ENCODE results near the gene NPTN. TPM values are rescaled to one million over a fixed set of nuclear protein-coding genes. Genes with fewer than 3 reads are reported as not detected.

NPTN gene
- total RNA-seq, 4 donors from 2014 or later: 132 to 171 (median 147) TPM

DNA sequence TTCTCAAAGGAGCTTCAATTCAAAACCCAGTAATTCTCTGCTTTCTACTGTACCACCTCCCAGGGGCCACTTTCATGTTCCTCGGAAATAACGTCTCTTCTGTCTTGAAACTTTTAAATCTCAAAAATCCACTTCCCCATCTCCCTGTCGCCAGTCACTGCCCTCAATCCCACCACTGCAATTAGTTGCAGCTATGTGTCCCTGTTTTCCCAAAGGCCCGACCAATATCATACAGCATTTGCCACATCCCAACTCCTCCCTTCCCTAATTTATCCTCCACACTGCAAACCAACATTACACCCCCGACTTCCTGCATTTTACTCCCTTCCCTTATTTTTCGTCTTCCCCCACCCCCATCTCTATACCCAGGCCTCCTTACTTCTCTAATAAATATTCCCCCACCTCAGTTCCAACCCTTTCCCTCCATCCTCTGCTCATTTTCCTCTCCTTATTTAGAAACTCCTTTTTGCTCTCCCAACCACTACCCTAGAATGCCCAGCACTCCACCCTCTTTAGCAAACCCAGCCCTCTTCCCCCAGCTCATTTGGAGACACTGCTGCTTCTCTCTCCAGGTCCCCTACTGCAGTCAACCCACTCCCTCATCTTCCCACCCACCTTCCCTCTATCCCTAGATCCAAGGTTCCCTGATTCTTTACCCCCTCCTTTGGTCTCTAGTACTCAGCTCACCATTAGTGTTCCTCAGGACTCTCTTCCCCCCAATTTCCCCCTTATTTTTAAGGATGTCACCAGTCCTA lies 1.1 kb downstream of the NPTN start:
- no peak for DNase-seq (ENCODE audit: low spot score in 2 of 2)
- Histone ChIP-seq H3K4me3 (peak overlapping the region; percentile 100), H3K9me3 (no peaks in the 10 kb centered on the region), H3K27ac (peak overlapping the region; percentile 99), H3K27me3 (no peaks in the 10 kb centered on the region), H3K36me3 (no peaks in the 10 kb centered on the region), H3K4me1 (peaks cover 74% of the 10 kb centered on the region)
- TF ChIP-seq POLR2AphosphoS5 (IDR thresholded peaks at IDR 0.05) (no peak), POLR2A (IDR thresholded peaks at IDR 0.05) (peak in 1 of 2 donors; percentile 18)
- WGBS: 1% methylated on average over 6 of the region's 6 CpGs

DNA sequence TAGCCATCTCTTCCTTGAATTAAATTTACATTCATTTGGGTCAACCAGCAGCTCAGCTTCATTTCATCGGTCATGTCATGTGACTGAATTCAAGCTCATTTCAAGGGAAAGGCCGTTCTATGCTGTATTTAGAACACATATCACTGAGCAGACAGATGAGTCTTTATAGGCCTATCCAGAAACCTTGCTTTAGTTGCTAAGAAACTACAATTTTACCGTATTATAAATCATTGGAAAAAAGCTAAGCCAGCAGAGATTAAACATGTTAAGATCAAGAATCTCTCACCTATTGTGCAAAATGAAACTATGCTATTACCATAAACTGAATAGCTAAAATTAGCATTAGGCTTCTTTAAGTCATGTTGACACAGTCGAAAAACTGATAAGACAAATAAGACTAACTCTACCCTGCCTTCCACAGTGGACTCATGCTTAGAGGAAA lies 2.2 kb downstream of the NPTN start:
- no peaks in the 10 kb centered on the region for H3K27me3 ChIP-seq
- H3K9me3 ChIP-seq: no peaks in the 10 kb centered on the region
- H3K36me3 ChIP-seq: no peaks in the 10 kb centered on the region
- peak overlapping the region; percentile 99 for H3K27ac ChIP-seq
- DNase-seq (ENCODE audit: low spot score in 2 of 2): no peak
- peak overlapping the region; percentile 100 for H3K4me3 ChIP-seq
- TF ChIP-seq EP300 (IDR thresholded peaks at IDR 0.05): no peak
- TF ChIP-seq, protein P1, sequence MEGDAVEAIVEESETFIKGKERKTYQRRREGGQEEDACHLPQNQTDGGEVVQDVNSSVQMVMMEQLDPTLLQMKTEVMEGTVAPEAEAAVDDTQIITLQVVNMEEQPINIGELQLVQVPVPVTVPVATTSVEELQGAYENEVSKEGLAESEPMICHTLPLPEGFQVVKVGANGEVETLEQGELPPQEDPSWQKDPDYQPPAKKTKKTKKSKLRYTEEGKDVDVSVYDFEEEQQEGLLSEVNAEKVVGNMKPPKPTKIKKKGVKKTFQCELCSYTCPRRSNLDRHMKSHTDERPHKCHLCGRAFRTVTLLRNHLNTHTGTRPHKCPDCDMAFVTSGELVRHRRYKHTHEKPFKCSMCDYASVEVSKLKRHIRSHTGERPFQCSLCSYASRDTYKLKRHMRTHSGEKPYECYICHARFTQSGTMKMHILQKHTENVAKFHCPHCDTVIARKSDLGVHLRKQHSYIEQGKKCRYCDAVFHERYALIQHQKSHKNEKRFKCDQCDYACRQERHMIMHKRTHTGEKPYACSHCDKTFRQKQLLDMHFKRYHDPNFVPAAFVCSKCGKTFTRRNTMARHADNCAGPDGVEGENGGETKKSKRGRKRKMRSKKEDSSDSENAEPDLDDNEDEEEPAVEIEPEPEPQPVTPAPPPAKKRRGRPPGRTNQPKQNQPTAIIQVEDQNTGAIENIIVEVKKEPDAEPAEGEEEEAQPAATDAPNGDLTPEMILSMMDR (IDR thresholded peaks at IDR 0.05): no peak
- TF ChIP-seq POLR2A (IDR thresholded peaks at IDR 0.05): no peak
- TF ChIP-seq POLR2AphosphoS5 (IDR thresholded peaks at IDR 0.05): no peak
- peaks cover 80% of the 10 kb centered on the region for H3K4me1 ChIP-seq
- WGBS: 23% methylated on average over 4 of the region's 4 CpGs

DNA sequence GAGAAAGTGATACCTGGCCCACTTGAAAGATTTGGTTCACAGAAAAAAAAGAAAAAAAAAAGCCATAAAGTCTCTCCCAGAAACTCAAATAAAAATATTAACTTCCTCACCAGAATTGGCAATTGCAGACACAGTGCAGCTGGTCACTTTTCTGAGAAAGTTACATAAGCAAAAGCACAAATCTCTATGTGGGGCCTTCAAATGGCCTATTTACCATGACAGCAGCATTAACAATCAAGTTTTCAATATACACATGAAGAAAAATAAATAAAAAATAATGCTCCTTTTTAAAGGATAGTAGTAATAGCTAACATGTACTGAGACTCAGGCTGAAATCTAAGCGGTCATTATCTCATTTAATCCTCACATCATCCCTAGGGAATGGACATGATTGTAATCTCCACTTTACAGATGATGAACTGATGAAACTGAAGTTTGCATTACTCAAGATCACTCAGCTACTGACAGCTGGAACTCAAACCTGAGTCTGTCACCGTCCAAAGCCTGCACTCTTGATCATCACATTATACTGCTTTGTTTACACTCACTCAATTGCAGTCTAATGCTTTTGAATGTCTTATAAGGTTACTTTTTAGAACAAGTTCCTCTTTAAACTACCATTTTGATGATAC lies 3.3 kb downstream of the NPTN start:
- H3K27ac ChIP-seq: peak overlapping the region; percentile 99
- TF ChIP-seq POLR2AphosphoS5 (IDR thresholded peaks at IDR 0.05) (no peak), EP300 (IDR thresholded peaks at IDR 0.05) (no peak)
- H3K4me3 ChIP-seq: peak overlapping the region; percentile 100
- H3K4me1 ChIP-seq: peaks cover 87% of the 10 kb centered on the region
- H3K36me3 ChIP-seq: no peaks in the 10 kb centered on the region
- 38% methylated on average over 2 of the region's 2 CpGs for WGBS
- H3K9me3 ChIP-seq: no peaks in the 10 kb centered on the region
- H3K27me3 ChIP-seq: no peaks in the 10 kb centered on the region
- no peak for DNase-seq (ENCODE audit: low spot score in 2 of 2)

- H3K9me3 ChIP-seq: no peaks in the 10 kb centered on the region
- H3K4me1 ChIP-seq: peaks cover 87% of the 10 kb centered on the region
- no peak for DNase-seq (ENCODE audit: low spot score in 2 of 2)
- H3K27me3 ChIP-seq: no peaks in the 10 kb centered on the region
- H3K36me3 ChIP-seq: no peaks in the 10 kb centered on the region
- no peak overlapping the region for H3K4me3 ChIP-seq
- WGBS: 55% methylated on average over 7 of the region's 7 CpGs
- H3K27ac ChIP-seq: peak overlapping the region; percentile 9
- TF ChIP-seq POLR2A (IDR thresholded peaks at IDR 0.05): no peak
- TF ChIP-seq EP300 (IDR thresholded peaks at IDR 0.05): no peak
- TF ChIP-seq, protein P1 (IDR thresholded peaks at IDR 0.05): no peak
Measured at GRCh38 chr15:73628976-73629797, 4.0 kb downstream of the NPTN start.

GRCh38 chr15:73628102-73628501 lies 5.1 kb downstream of the NPTN start:
- no peaks in the 10 kb centered on the region for H3K9me3 ChIP-seq
- TF ChIP-seq EP300 (IDR thresholded peaks at IDR 0.05) (no peak), POLR2AphosphoS5 (IDR thresholded peaks at IDR 0.05) (no peak), POLR2A (IDR thresholded peaks at IDR 0.05) (no peak)
- TF ChIP-seq, protein P1 (IDR thresholded peaks at IDR 0.05): no peak
- no peaks in the 10 kb centered on the region for H3K36me3 ChIP-seq
- H3K4me3 ChIP-seq: no peak overlapping the region
- no peak for DNase-seq (ENCODE audit: low spot score in 2 of 2)
- H3K27me3 ChIP-seq: no peaks in the 10 kb centered on the region
- WGBS: 39% methylated on average over 2 of the region's 2 CpGs
- H3K4me1 ChIP-seq: peaks cover 85% of the 10 kb centered on the region
- no peak overlapping the region for H3K27ac ChIP-seq

GRCh38 chr15:73626072-73626471 lies 7.1 kb downstream of the NPTN start:
- peaks cover 86% of the 10 kb centered on the region for H3K4me1 ChIP-seq

More at GRCh38 chr15:73626072-73626471, 7.1 kb downstream of the NPTN start:
- H3K9me3 ChIP-seq: no peaks in the 10 kb centered on the region
- TF ChIP-seq EP300 (IDR thresholded peaks at IDR 0.05) (no peak), POLR2A (IDR thresholded peaks at IDR 0.05) (no peak), POLR2AphosphoS5 (IDR thresholded peaks at IDR 0.05) (no peak)
- TF ChIP-seq, protein P1 (IDR thresholded peaks at IDR 0.05): no peak
- 38% methylated on average over 2 of the region's 2 CpGs for WGBS
- no peaks in the 10 kb centered on the region for H3K27me3 ChIP-seq
- H3K4me3 ChIP-seq: no peak overlapping the region
- H3K36me3 ChIP-seq: no peaks in the 10 kb centered on the region
- no peak overlapping the region for H3K27ac ChIP-seq
- no peak for DNase-seq (ENCODE audit: low spot score in 2 of 2)
